ENCODE measurements around the gene SASH1.

SASH1 gene

GRCh38 chr6:148495029-148495428, 152.4 kb downstream of the SASH1 start:
- H3K27ac ChIP-seq (ENCODE audit: low read depth, low read length) = no peak overlapping the region
- peaks cover 25% of the 10 kb centered on the region for H3K4me1 ChIP-seq (ENCODE audit: insufficient read depth, low read length)
- H3K27me3 ChIP-seq (ENCODE audit: control insufficient read depth in 1 of 2, insufficient read depth in 2 of 2, low read length in 2 of 2) = no peaks in the 10 kb centered on the region
- H3K9me3 ChIP-seq (ENCODE audit: low read length) = no peaks in the 10 kb centered on the region
- H3K36me3 ChIP-seq (ENCODE audit: insufficient read depth, low read length) = no peaks in the 10 kb centered on the region
- H3K4me3 ChIP-seq (ENCODE audit: low read depth in 1 of 2, low read length in 2 of 2) = no peak overlapping the region
- no peak overlapping the region for H3K9ac ChIP-seq (ENCODE audit: low read length)

GRCh38 chr6:148497257-148497656, 154.6 kb downstream of the SASH1 start:
- H3K36me3 ChIP-seq (ENCODE audit: insufficient read depth, low read length) = no peaks in the 10 kb centered on the region
- H3K27ac ChIP-seq (ENCODE audit: low read depth, low read length) = no peak overlapping the region
- no peak overlapping the region for H3K4me3 ChIP-seq (ENCODE audit: low read depth in 1 of 2, low read length in 2 of 2)
- peaks cover 31% of the 10 kb centered on the region for H3K4me1 ChIP-seq (ENCODE audit: insufficient read depth, low read length)
- H3K27me3 ChIP-seq (ENCODE audit: control insufficient read depth in 1 of 2, insufficient read depth in 2 of 2, low read length in 2 of 2) = no peaks in the 10 kb centered on the region
- H3K9me3 ChIP-seq (ENCODE audit: low read length) = no peaks in the 10 kb centered on the region
- no peak overlapping the region for H3K9ac ChIP-seq (ENCODE audit: low read length)

- H3K4me3 ChIP-seq (ENCODE audit: low read depth in 1 of 2, low read length in 2 of 2) = no peak overlapping the region
- H3K4me1 ChIP-seq (ENCODE audit: insufficient read depth, low read length) = peaks cover 28% of the 10 kb centered on the region
Measured at GRCh38 chr6:148497717-148498116, 155.1 kb downstream of the SASH1 start.

GRCh38 chr6:148500402-148500801, 157.8 kb downstream of the SASH1 start:
- no peaks in the 10 kb centered on the region for H3K27me3 ChIP-seq (ENCODE audit: control insufficient read depth in 1 of 2, insufficient read depth in 2 of 2, low read length in 2 of 2)
- no peaks in the 10 kb centered on the region for H3K36me3 ChIP-seq (ENCODE audit: insufficient read depth, low read length)
- H3K9ac ChIP-seq (ENCODE audit: low read length) = no peak overlapping the region
- H3K4me1 ChIP-seq (ENCODE audit: insufficient read depth, low read length) = peaks cover 18% of the 10 kb centered on the region
- no peak overlapping the region for H3K27ac ChIP-seq (ENCODE audit: low read depth, low read length)
- H3K9me3 ChIP-seq (ENCODE audit: low read length) = no peaks in the 10 kb centered on the region
- no peak overlapping the region for H3K4me3 ChIP-seq (ENCODE audit: low read depth in 1 of 2, low read length in 2 of 2)

More at GRCh38 chr6:148497717-148498116, 155.1 kb downstream of the SASH1 start:
- Histone ChIP-seq H3K27me3 (ENCODE audit: control insufficient read depth in 1 of 2, insufficient read depth in 2 of 2, low read length in 2 of 2) (no peaks in the 10 kb centered on the region), H3K9ac (ENCODE audit: low read length) (no peak overlapping the region), H3K9me3 (ENCODE audit: low read length) (no peaks in the 10 kb centered on the region), H3K27ac (ENCODE audit: low read depth, low read length) (no peak overlapping the region), H3K36me3 (ENCODE audit: insufficient read depth, low read length) (no peaks in the 10 kb centered on the region)

GRCh38 chr6:148501178-148501590, 158.5 kb downstream of the SASH1 start:
- Histone ChIP-seq H3K4me1 (ENCODE audit: insufficient read depth, low read length) (peaks cover 16% of the 10 kb centered on the region), H3K36me3 (ENCODE audit: insufficient read depth, low read length) (no peaks in the 10 kb centered on the region), H3K27me3 (ENCODE audit: control insufficient read depth in 1 of 2, insufficient read depth in 2 of 2, low read length in 2 of 2) (no peaks in the 10 kb centered on the region), H3K9ac (ENCODE audit: low read length) (no peak overlapping the region), H3K9me3 (ENCODE audit: low read length) (no peaks in the 10 kb centered on the region), H3K27ac (ENCODE audit: low read depth, low read length) (peak overlapping the region; percentile 19), H3K4me3 (ENCODE audit: low read depth in 1 of 2, low read length in 2 of 2) (no peak overlapping the region)

GRCh38 chr6:148502083-148502772, 159.6 kb downstream of the SASH1 start:
- Histone ChIP-seq H3K36me3 (ENCODE audit: insufficient read depth, low read length) (no peaks in the 10 kb centered on the region), H3K4me3 (ENCODE audit: low read depth in 1 of 2, low read length in 2 of 2) (no peak overlapping the region), H3K27me3 (ENCODE audit: control insufficient read depth in 1 of 2, insufficient read depth in 2 of 2, low read length in 2 of 2) (no peaks in the 10 kb centered on the region), H3K4me1 (ENCODE audit: insufficient read depth, low read length) (peaks cover 12% of the 10 kb centered on the region), H3K9ac (ENCODE audit: low read length) (no peak overlapping the region), H3K9me3 (ENCODE audit: low read length) (no peaks in the 10 kb centered on the region), H3K27ac (ENCODE audit: low read depth, low read length) (peak overlapping the region; percentile 30)

GRCh38 chr6:148502773-148503135, 160.1 kb downstream of the SASH1 start:
- H3K9ac ChIP-seq (ENCODE audit: low read length) = no peak overlapping the region
- H3K27ac ChIP-seq (ENCODE audit: low read depth, low read length) = no peak overlapping the region
- H3K4me1 ChIP-seq (ENCODE audit: insufficient read depth, low read length) = peaks cover 15% of the 10 kb centered on the region
- H3K36me3 ChIP-seq (ENCODE audit: insufficient read depth, low read length) = no peaks in the 10 kb centered on the region
- H3K4me3 ChIP-seq (ENCODE audit: low read depth in 1 of 2, low read length in 2 of 2) = no peak overlapping the region
- H3K9me3 ChIP-seq (ENCODE audit: low read length) = no peaks in the 10 kb centered on the region
- H3K27me3 ChIP-seq (ENCODE audit: control insufficient read depth in 1 of 2, insufficient read depth in 2 of 2, low read length in 2 of 2) = no peaks in the 10 kb centered on the region

GRCh38 chr6:148503703-148504102, 161.1 kb downstream of the SASH1 start:
- H3K36me3 ChIP-seq (ENCODE audit: insufficient read depth, low read length) = no peaks in the 10 kb centered on the region
- H3K9ac ChIP-seq (ENCODE audit: low read length) = no peak overlapping the region
- no peaks in the 10 kb centered on the region for H3K9me3 ChIP-seq (ENCODE audit: low read length)
- no peak overlapping the region for H3K27ac ChIP-seq (ENCODE audit: low read depth, low read length)
- H3K4me1 ChIP-seq (ENCODE audit: insufficient read depth, low read length) = peaks cover 22% of the 10 kb centered on the region
- H3K27me3 ChIP-seq (ENCODE audit: control insufficient read depth in 1 of 2, insufficient read depth in 2 of 2, low read length in 2 of 2) = no peaks in the 10 kb centered on the region
- no peak overlapping the region for H3K4me3 ChIP-seq (ENCODE audit: low read depth in 1 of 2, low read length in 2 of 2)

GRCh38 chr6:148507774-148508173, 165.1 kb downstream of the SASH1 start:
- Histone ChIP-seq H3K27ac (ENCODE audit: low read depth, low read length) (peak overlapping the region; percentile 83), H3K27me3 (ENCODE audit: control insufficient read depth in 1 of 2, insufficient read depth in 2 of 2, low read length in 2 of 2) (no peaks in the 10 kb centered on the region), H3K9me3 (ENCODE audit: low read length) (no peaks in the 10 kb centered on the region), H3K4me1 (ENCODE audit: insufficient read depth, low read length) (peaks cover 31% of the 10 kb centered on the region), H3K9ac (ENCODE audit: low read length) (peak overlapping the region; percentile 62), H3K4me3 (ENCODE audit: low read depth in 1 of 2, low read length in 2 of 2) (peak overlapping the region in 1 of 2 donors; percentile 69), H3K36me3 (ENCODE audit: insufficient read depth, low read length) (no peaks in the 10 kb centered on the region)

GRCh38 chr6:148508401-148509041, 165.9 kb downstream of the SASH1 start:
- H3K27me3 ChIP-seq (ENCODE audit: control insufficient read depth in 1 of 2, insufficient read depth in 2 of 2, low read length in 2 of 2) = no peaks in the 10 kb centered on the region
- H3K36me3 ChIP-seq (ENCODE audit: insufficient read depth, low read length) = no peaks in the 10 kb centered on the region
- no peaks in the 10 kb centered on the region for H3K9me3 ChIP-seq (ENCODE audit: low read length)
- peaks cover 37% of the 10 kb centered on the region for H3K4me1 ChIP-seq (ENCODE audit: insufficient read depth, low read length)
- peak overlapping the region; percentile 55 to 69 for H3K4me3 ChIP-seq (ENCODE audit: low read depth in 1 of 2, low read length in 2 of 2)
- peak overlapping the region; percentile 83 for H3K27ac ChIP-seq (ENCODE audit: low read depth, low read length)
- H3K9ac ChIP-seq (ENCODE audit: low read length) = peak overlapping the region; percentile 62

GRCh38 chr6:148509119-148509799, 166.6 kb downstream of the SASH1 start:
- peak overlapping the region; percentile 83 for H3K27ac ChIP-seq (ENCODE audit: low read depth, low read length)
- H3K36me3 ChIP-seq (ENCODE audit: insufficient read depth, low read length) = no peaks in the 10 kb centered on the region
- no peaks in the 10 kb centered on the region for H3K27me3 ChIP-seq (ENCODE audit: control insufficient read depth in 1 of 2, insufficient read depth in 2 of 2, low read length in 2 of 2)
- H3K9me3 ChIP-seq (ENCODE audit: low read length) = no peaks in the 10 kb centered on the region
- peaks cover 44% of the 10 kb centered on the region for H3K4me1 ChIP-seq (ENCODE audit: insufficient read depth, low read length)
- peak overlapping the region; percentile 62 for H3K9ac ChIP-seq (ENCODE audit: low read length)
- H3K4me3 ChIP-seq (ENCODE audit: low read depth in 1 of 2, low read length in 2 of 2) = peak overlapping the region; percentile 55 to 69
